RWPE2 (cell line): ENCODE results near the gene DMWD.

Source experiments
- ATAC-seq: fragments of 200-7000 bp; cut with Tn5 transposase; 3 replicates; pipeline ENCODE4 v1.9.1; 2021; ENCODE audit warnings: low read depth
- DNase-seq: peaks from one replicate; pipeline ENCODE4 v3.0.0-alpha.2; 2020; ENCODE audit warnings: low spot score
- H3K27ac ChIP-seq: fragments of 450-650 bp; 2 replicates; pipeline ENCODE4 v1.5.1; 2017; ENCODE audit warnings: mild to moderate bottlenecking; ENCODE audit not compliant: poor library complexity, severe bottlenecking
- H3K27me3 ChIP-seq: fragments of 250-450 bp; sonication (Bioruptor Pico); 2 replicates; pipeline ENCODE4 v1.5.1; 2021; ENCODE audit warnings: mild to moderate bottlenecking, moderate library complexity; ENCODE audit not compliant: insufficient read depth, poor library complexity, severe bottlenecking
- H3K36me3 ChIP-seq: fragments of 250-450 bp; sonication (Bioruptor Pico); 2 replicates; pipeline ENCODE4 v1.5.1; 2020; ENCODE audit warnings: low read depth, mild to moderate bottlenecking, moderate library complexity
- H3K4me1 ChIP-seq: fragments of 250-450 bp; sonication (Bioruptor Pico); 2 replicates; pipeline ENCODE4 v1.5.1; 2021; ENCODE audit warnings: mild to moderate bottlenecking, moderate library complexity; ENCODE audit not compliant: insufficient read depth, poor library complexity, severe bottlenecking
- H3K4me3 ChIP-seq: fragments of 250-450 bp; sonication (Bioruptor Pico); 2 replicates; pipeline ENCODE4 v1.5.1; 2021; ENCODE audit warnings: mild to moderate bottlenecking, moderate library complexity; ENCODE audit not compliant: severe bottlenecking
- H3K9me3 ChIP-seq: fragments of 250-450 bp; sonication (Bioruptor Pico); 2 replicates; pipeline ENCODE4 v1.5.1; 2021; ENCODE audit warnings: mild to moderate bottlenecking, moderate library complexity; ENCODE audit not compliant: severe bottlenecking
- TF ChIP-seq, protein P1 (sequence below): fragments of 450-650 bp; IDR thresholded peaks from one replicate; pipeline ENCODE4 v1.5.1; 2017; ENCODE audit warnings: mild to moderate bottlenecking, moderate library complexity; ENCODE audit not compliant: poor library complexity, severe bottlenecking

Gene DMWD

GRCh38 chr19:45798995-45799517 lies 6.4 kb upstream of the DMWD start:
- peak; percentile 76 for ATAC-seq
- no peak overlapping the region for H3K27ac ChIP-seq
- H3K27me3 ChIP-seq, result no peaks in the 10 kb centered on the region
- DNase-seq, result no peak
- H3K9me3 ChIP-seq, result no peaks in the 10 kb centered on the region
- H3K4me3 ChIP-seq, result no peak overlapping the region
- H3K36me3 ChIP-seq, result no peaks in the 10 kb centered on the region
- no peaks in the 10 kb centered on the region for H3K4me1 ChIP-seq
- TF ChIP-seq, protein P1, sequence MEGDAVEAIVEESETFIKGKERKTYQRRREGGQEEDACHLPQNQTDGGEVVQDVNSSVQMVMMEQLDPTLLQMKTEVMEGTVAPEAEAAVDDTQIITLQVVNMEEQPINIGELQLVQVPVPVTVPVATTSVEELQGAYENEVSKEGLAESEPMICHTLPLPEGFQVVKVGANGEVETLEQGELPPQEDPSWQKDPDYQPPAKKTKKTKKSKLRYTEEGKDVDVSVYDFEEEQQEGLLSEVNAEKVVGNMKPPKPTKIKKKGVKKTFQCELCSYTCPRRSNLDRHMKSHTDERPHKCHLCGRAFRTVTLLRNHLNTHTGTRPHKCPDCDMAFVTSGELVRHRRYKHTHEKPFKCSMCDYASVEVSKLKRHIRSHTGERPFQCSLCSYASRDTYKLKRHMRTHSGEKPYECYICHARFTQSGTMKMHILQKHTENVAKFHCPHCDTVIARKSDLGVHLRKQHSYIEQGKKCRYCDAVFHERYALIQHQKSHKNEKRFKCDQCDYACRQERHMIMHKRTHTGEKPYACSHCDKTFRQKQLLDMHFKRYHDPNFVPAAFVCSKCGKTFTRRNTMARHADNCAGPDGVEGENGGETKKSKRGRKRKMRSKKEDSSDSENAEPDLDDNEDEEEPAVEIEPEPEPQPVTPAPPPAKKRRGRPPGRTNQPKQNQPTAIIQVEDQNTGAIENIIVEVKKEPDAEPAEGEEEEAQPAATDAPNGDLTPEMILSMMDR, result peak; percentile 80

DNA sequence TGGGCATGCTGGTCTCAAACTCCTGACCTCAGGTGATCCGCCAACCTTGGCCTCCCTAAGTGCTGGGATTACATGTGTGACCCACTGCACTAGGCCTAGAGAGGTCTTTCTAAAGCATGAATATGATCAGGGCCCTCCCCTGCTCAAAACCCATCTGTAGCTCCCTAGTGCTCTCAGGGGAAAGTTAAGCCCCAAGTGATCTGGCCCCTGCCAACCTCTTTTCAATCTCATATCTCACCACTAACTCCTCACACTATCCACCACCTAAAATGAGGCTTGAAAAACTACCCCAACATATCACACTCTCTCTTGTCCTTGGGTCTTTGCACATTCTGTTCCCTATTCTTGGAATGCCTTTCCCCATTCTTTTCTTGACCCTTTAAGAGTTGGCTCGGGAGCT lies 2.0 kb upstream of the DMWD start:
- H3K9me3 ChIP-seq, result no peaks in the 10 kb centered on the region
- H3K27me3 ChIP-seq, result no peaks in the 10 kb centered on the region
- no peak overlapping the region for H3K27ac ChIP-seq
- ATAC-seq, result no peak
- TF ChIP-seq, protein P1, result no peak
- H3K36me3 ChIP-seq, result peaks cover 12% of the 10 kb centered on the region
- peaks cover 3% of the 10 kb centered on the region for H3K4me1 ChIP-seq
- no peak for DNase-seq
- H3K4me3 ChIP-seq, result no peak overlapping the region

GRCh38 chr19:45793876-45794275 lies 1.2 kb upstream of the DMWD start:
- DNase-seq (no peak), ATAC-seq (no peak)
- Histone ChIP-seq H3K4me3 (no peak overlapping the region), H3K9me3 (no peaks in the 10 kb centered on the region), H3K4me1 (peaks cover 3% of the 10 kb centered on the region), H3K27ac (no peak overlapping the region), H3K36me3 (peaks cover 20% of the 10 kb centered on the region), H3K27me3 (no peaks in the 10 kb centered on the region)
- TF ChIP-seq, protein P1, result no peak

- Histone ChIP-seq H3K27ac (no peak overlapping the region), H3K4me1 (peaks cover 3% of the 10 kb centered on the region), H3K27me3 (no peaks in the 10 kb centered on the region), H3K36me3 (peaks cover 25% of the 10 kb centered on the region), H3K9me3 (no peaks in the 10 kb centered on the region), H3K4me3 (no peak overlapping the region)
- DNase-seq (no peak), ATAC-seq (no peak)
- TF ChIP-seq, protein P1, result no peak
Observed at GRCh38 chr19:45793178-45793564, 526 bp upstream of the DMWD start.

DNA sequence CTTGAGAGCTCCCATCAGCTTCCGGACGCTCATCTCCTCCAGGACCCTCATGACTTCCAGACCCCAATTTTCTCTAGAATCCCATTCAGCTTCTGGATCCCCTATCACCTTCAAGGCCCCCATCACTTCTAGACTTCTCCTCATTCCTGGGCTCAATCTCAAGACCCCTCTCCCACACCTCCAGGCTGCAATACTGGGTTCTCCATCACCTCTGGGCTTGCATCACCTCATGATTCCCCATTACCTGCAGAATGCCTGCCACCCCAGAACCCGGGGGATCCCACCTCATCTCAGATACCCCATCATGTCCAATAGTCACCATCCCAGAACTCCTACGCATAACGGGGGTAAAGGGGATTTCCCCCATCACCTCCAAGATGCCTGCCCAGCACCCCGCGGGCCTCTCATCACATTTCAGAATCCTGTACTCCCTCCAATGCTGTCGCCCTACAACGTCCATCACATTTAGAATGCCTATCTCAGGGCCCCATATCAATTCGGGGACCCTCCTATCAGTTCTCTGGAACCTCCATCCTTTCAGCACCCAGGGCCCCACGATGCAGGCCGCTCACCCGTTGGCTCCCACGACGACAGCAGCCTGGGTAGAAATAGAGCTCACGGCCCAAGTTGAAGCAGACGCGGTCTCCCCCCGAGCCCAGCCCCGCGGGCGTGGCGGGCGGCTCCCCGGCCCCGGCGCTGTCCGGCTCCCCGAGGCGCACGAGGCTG lies 738 bp downstream of the DMWD start:
- no peak for DNase-seq
- no peak for ATAC-seq
- H3K27me3 ChIP-seq, result no peaks in the 10 kb centered on the region
- TF ChIP-seq, protein P1, result no peak
- peaks cover 3% of the 10 kb centered on the region for H3K4me1 ChIP-seq
- H3K27ac ChIP-seq, result peak overlapping the region; percentile 70
- peaks cover 30% of the 10 kb centered on the region for H3K36me3 ChIP-seq
- no peaks in the 10 kb centered on the region for H3K9me3 ChIP-seq
- peak overlapping the region; percentile 93 for H3K4me3 ChIP-seq
